COLO829 (cell line): Measurements from ENCODE around the gene PI4K2A.

Experiments used
- DNase-seq: peaks from one replicate; pipeline ENCODE4 v3.0.0; 2012; ENCODE audit warnings: low spot score

The PI4K2A gene

GRCh38 chr10:97707134-97707861 lies 66.8 kb downstream of the PI4K2A start:
- DNase-seq = no peak

GRCh38 chr10:97708167-97708566 lies 67.7 kb downstream of the PI4K2A start:
- no peak for DNase-seq

GRCh38 chr10:97708976-97709946 lies 68.8 kb downstream of the PI4K2A start:
- DNase-seq = no peak

- no peak for DNase-seq
Observed at GRCh38 chr10:97711640-97712572, 71.4 kb downstream of the PI4K2A start.

- peak; percentile 53 for DNase-seq
Observed at GRCh38 chr10:97713339-97713825, 72.9 kb downstream of the PI4K2A start, which contains the start of gene MARVELD1. Gene MARVELD1 (plus strand): TSS chr10:97713730. CDS start chr10:97713877, 147 bp downstream.

- no peak for DNase-seq
Observed at GRCh38 chr10:97713826-97714400, 73.4 kb downstream of the PI4K2A start.

- DNase-seq = no peak
Observed at GRCh38 chr10:97714401-97715258, 74.2 kb downstream of the PI4K2A start.

GRCh38 chr10:97715259-97715874 lies 74.9 kb downstream of the PI4K2A start:
- DNase-seq = no peak

- DNase-seq = no peak
Observed at GRCh38 chr10:97717627-97718026, 77.2 kb downstream of the PI4K2A start.

GRCh38 chr10:97718178-97718577 lies 77.7 kb downstream of the PI4K2A start:
- peak; percentile 71 for DNase-seq

GRCh38 chr10:97718659-97719142 lies 78.2 kb downstream of the PI4K2A start:
- no peak for DNase-seq

GRCh38 chr10:97719602-97720001 lies 79.1 kb downstream of the PI4K2A start:
- DNase-seq = no peak

GRCh38 chr10:97721871-97722780 lies 81.7 kb downstream of the PI4K2A start:
- no peak for DNase-seq

GRCh38 chr10:97723001-97723400 lies 82.5 kb downstream of the PI4K2A start:
- DNase-seq = no peak

- no peak for DNase-seq
Observed at GRCh38 chr10:97724341-97724941, 84.0 kb downstream of the PI4K2A start.
